Measurements from ENCODE around the gene TMEM9. TPM values are rescaled to one million over a fixed set of nuclear protein-coding genes. Genes with fewer than 3 reads are reported as not detected.

TMEM9 gene
- total RNA-seq (2022; extraction: Qiagen RNA extraction): 77.1 to 91.6 TPM (median 86.5 TPM) in 5 replicates

DNA sequence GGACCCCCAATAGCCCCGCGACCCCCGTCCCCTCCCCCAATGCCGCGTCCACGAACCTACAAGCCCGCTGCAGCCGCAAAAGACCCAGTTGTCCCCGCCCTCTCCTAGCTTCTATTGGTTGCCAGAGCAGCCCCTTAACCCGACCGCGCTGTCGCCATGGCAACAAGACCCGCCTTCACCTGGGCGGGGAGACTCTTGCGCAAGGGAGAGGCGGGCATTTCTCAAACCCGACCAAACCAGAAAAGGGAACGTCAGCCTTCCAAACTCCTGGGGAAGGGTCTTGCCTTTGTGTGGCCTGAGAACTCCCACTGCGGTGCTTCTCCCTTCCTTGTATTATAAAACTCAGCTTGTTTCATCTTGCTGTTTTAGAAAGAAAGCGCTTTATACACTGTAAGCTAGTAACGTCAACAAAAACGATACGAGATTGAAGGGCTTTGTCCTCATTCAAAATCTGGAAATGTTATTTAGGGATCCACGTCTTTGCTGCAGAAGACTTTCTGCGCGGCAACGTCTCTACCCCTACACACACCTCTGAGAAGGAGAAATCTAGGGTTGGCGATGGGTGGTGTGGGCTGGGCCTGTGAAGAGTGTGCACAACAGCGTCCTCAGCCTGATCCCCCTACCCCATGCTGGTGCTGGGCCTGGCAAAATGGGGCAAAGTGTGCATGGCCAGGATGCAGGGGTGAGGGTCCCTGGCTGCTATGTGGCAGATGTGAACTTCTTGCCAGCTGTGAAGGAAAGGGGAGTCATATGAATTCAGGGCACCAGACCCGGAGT is at the start of gene TMEM9:
TSS of gene TMEM9 (minus strand) at position 86 of the 777 bp plus-strand sequence. CDS start 551 bp downstream, outside the sequence.

DNA sequence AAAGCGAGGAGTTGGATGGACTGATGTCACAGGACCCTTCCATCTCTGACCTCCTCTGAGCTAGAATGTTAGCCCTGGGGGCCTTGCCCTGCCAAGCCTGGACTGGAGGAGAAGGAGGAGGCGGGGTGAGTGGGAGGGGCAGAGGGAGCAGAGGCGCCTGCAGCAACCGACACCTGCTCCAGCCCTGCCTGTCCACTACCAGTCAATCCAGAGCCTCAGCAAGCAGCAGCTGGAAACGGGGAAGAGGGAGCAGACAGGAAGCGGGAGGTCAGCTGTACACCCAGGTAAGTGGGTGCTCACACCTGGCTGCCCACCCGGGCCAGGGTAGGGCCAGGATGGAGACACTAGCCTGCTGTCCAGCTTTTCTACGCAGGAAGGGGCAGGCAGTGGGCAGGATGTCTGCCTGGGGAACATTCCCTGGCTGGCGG is 36.4 kb upstream of the TMEM9 start, which contains the start of gene IGFN1:
TSS of gene IGFN1 (plus strand) at position 201 of the 428 bp plus-strand sequence. CDS start 2,470 bp downstream, outside the sequence.

DNA sequence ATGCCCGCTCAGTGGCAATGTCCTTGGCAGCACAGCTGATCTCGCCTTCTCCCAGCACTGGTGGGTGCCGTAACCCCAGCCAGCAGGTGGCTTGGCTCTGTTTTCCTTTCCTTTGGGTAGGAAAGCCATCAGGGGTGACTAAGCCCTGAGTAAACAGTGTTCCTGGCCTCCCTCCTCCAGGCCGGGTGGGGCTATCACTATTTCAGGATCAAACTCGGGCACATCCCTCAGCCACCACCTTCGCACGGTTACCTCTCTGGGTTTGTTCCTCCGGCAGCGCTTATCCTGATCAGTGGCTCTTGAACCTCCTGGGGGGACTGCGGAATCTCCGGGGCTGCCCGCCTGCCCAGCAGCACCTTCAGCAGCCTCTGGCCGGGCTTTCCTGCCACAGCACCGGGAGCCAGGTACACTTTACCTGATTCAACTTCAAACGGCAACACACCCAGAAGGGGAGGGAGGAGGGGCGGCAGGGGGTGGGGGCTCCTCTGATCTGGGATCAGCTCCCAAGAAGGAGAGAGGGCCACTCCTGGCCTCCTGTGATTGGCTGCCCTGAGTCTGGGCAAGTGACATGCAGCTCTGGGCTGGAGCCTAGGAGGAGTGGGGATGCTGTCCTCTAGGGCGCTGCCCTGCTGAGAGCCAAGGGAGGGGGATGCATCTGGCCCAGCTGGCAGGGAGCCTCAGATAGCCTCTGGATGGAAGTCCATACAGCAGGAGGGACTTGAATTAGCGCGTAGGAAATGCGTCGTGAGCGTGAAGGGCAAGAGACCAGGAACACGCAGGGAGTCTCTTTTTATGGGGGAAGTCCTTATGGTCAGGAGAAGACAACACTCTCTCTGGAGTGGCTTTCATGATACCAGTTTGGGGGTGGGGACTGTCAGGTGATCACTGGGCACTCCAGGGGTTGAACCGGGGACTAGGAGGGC is 27.2 kb downstream of the TMEM9 start, which contains the start of gene ASCL5:
TSS of gene ASCL5 (minus strand) at position 353 of the 923 bp plus-strand sequence. CDS start 11,812 bp downstream, outside the sequence.

DNA sequence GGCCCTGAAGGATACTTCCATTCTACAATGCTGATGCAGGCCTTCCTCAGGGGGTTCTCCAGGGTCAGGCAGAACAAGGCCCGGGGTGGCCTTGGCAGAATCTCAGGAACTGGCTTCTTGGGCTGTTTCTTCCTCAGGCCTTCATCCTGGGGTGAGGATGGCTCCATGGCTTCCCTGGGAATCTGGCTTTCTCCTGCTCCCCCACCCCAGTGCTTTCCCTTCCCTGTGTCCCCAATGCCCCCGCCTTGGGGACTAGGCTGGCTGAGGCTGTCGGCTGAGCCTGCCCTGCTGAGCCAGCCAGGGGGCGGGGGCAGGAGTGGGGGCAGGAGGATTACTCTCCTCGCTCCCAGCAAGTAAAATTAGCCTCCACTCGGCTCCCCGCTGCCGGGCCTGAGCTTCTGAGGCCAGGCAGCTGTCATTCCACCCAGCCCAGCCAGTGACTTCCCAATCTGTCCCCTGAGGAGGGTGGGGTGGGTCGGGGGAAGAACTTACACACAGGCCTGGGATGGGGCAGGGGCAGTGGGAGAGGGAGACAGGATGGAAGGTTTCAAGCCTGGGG is 42.0 kb downstream of the TMEM9 start, which contains the start of gene CACNA1S:
TSS of gene CACNA1S (minus strand) at position 254 of the 559 bp plus-strand sequence. CDS start at position 167, 87 bp downstream.

Other genes starting within 250 kb of the TMEM9 start
- 1.3 to 2.6 TPM (median 2.2 TPM) in 5 replicates for gene KIF21B, start 130.8 kb downstream of the TMEM9 start, total RNA-seq (2022; extraction: Qiagen RNA extraction)
- not detected in 5 replicates for gene CACNA1S, start 42.0 kb downstream of the TMEM9 start, total RNA-seq (2022; extraction: Qiagen RNA extraction)
- 0.09 to 0.13 TPM (median 0.10 TPM) in 3 of 5 replicates, not detected in the others for gene ASCL5, start 27.3 kb downstream of the TMEM9 start, total RNA-seq (2022; extraction: Qiagen RNA extraction)
- gene IGFN1, start 36.4 kb upstream of the TMEM9 start, total RNA-seq (2022; extraction: Qiagen RNA extraction): 0.41 to 0.71 TPM (median 0.56 TPM) in 5 replicates
- gene PKP1, start 129.0 kb upstream of the TMEM9 start, total RNA-seq (2022; extraction: Qiagen RNA extraction): 0.02 to 0.08 TPM (median 0.05 TPM) in 3 of 5 replicates, not detected in the others
- 0.39 TPM in 1 of 5 replicates, not detected in the others for gene TNNT2, start 223.2 kb upstream of the TMEM9 start, total RNA-seq (2022; extraction: Qiagen RNA extraction)
- 0.69 to 1.4 TPM (median 1.0 TPM) in 5 replicates for gene LAD1, start 244.8 kb upstream of the TMEM9 start, total RNA-seq (2022; extraction: Qiagen RNA extraction)